Posterior vena cava (tissue), 2 donors: ENCODE measurements around the gene RGS1. TPM values are rescaled to one million over a fixed set of nuclear protein-coding genes. Genes with fewer than 3 reads are reported as not detected.

Experiments
- DNase-seq: peaks from one replicate; pipeline ENCODE4 v3.0.0-alpha.2; 2020; ENCODE audit warnings: low spot score
- intact Hi-C, 2 donors: fragments of 100-400 bp; cut with DNase I; formaldehyde crosslinking; loops; one replicate each; pipeline versions ENCODE4 v1.14.1 to v1.14.2; 2022 to 2023
- total RNA-seq, 2 donors: library from RNA; stranded (reverse); fragmentation: NEBNext Ultra II Directional; extraction: Animal tissue kit (Norgen Biotek cat#: 25700); gene quantifications; one replicate each; pipeline ENCODE4 v1.2.1, GENCODE V29; 2021
- donor health status: DM: yes; HTN: yes; CAD: no.
- donor health status: DM: yes; HTN: yes; CAD: no.

RGS1 gene
- total RNA-seq, 2 donors from 2014 or later = 13.0 to 32.0 TPM

DNA sequence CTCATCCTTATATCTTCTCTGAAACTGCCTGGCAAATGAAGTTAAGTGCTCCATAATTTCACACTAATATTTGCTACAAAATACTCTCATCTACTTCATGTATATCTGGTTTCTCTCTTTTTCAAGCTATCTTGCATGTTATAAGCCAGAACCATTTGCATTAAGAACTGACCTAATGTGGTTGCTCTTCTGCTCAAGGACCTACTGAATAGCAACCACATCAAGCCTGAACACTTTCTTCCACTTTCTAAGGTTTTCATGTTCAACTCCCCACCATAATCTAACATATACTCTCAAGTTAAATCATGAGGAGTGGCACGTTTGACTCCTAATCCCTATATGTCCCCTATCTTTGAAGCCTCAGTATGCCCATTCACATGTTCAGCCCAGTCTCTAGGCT, 27.2 kb downstream of the RGS1 start:
- intact Hi-C loops = loop anchor here in 1 of 2 donors (10.0 kb wide), 1 partner anchor 128 kb away; no protein-coding TSS in a partner anchor

DNA sequence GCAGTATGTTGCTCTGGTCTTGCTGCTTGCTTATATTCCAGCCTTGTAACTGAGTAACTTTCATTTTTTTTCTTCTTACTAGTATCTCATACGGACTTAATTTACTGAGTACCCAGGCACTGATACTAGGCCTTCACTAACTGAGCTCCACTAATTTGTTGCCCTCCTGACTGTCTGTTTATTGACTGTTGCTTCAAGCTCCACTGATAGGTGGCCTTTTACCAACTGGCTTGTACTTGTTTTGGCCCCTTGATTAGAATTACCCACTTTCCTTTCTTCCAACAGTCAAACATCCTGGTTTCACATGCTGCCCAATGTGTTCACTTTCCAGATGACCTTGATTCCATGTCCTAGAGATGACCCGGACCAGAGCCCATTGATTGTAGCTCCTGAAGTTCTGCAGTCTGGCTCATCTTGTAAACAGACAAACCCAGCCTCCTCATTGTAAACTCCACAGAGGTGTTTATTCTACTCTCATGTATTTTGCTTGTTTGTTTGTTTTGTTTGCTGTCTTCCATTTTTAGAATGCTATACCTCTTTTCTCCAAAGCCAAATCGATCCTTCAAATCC, 27.7 kb downstream of the RGS1 start:
- intact Hi-C loops = loop anchor here in 1 of 2 donors (10.0 kb wide), 1 partner anchor 129 kb away; no protein-coding TSS in a partner anchor
- DNase-seq = no peak

More for the DNA sequence above, 27.2 kb downstream of the RGS1 start:
- no peak for DNase-seq

DNA sequence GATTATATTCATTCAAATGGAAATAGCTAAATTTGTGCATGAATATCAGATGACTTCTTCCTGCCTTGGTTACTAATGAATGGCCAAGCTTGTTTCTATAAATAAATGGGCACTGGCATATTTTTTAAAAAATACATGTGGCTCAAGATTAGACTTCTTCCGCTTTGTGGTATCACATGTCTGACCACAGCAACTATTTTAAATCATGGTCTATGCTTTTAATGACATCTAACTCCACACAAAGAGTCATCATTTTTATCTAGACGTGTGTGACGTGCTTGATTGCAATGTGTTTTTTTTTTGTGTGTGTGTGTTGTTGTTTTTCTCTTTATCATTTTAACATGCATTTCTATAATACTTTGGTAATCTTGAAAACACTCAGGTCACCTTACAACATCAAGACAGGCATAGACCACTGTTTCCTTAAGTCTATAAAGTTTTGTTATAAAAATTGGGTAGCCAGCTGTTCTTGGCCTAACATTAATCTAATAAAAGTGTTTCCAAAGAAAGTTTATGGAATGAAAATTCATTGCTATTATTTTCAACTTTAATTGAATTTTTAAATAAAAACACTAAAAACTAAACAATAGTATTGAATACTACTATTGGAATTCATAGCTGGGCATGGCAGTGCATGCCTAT, 29.5 kb downstream of the RGS1 start:
- DNase-seq = no peak
- intact Hi-C loops = loop anchor here in 1 of 2 donors (10.0 kb wide), 1 partner anchor 130 kb away; no protein-coding TSS in a partner anchor

DNA sequence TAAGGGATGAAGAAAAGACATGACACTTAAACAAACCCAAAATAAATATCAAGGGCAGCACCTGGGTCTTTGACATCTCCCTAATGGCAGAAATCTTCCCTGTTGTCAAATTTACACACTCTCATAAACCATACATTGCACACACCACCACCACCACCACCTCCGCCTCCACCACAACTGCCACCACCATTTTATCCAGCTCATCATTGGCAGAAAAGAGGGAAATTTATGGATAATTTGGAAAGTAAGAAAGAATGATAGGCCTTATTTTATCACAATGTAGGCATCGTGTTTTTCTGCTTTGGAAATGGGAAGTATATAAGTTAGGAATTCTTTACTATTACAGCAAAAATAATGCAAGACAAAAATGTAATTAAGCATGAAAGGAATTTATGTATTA, 33.1 kb downstream of the RGS1 start:
- intact Hi-C loops = loop anchor here in 1 of 2 donors (10.0 kb wide), 1 partner anchor 134 kb away; no protein-coding TSS in a partner anchor
- no peak for DNase-seq

DNA sequence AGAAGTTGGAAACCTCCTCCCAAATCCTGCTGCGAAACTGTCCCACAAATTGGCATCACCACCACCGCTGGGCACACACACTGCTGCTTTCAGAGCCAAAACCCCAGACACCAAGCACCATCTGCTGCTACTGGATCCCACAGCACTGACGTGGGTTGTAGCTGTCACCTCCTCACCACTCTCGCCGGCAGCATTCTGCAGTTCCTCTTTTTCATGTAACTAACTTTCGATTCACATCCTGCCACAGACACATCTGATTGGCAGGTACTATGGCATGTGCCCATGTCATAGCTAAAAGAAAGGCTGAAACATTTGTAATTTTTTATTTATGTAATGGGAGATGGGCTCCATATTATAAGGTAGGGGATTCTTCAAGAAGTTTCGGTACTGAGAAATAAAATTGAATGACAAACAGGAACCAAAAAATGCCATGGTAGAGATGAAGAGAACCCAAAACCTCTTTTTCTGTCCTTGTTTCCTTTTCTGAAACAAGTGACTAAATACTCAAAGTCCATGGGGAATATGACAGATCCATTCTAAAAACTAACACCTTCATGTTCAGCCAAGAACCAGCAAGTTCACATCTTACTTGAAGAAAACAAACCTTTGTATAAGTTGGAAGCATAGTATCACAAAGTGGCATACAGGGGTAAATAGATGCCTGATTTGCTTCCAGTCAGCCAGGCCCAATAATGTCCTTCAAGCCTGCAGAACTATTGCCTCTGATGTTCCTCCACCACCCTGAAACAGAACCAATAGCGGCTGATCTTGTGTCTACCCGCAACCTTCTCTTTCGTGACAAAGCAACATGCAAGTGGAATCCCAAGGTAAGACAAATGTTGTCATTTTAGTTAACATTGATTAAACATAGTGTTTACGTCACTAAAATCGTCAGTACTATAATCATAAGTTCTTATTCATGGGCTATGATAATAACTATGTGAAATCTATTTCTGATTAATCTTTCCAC, 33.8 kb downstream of the RGS1 start:
- intact Hi-C loops = loop anchor here in 1 of 2 donors (10.0 kb wide), 1 partner anchor 135 kb away; no protein-coding TSS in a partner anchor
- DNase-seq = peak; percentile 90

DNA sequence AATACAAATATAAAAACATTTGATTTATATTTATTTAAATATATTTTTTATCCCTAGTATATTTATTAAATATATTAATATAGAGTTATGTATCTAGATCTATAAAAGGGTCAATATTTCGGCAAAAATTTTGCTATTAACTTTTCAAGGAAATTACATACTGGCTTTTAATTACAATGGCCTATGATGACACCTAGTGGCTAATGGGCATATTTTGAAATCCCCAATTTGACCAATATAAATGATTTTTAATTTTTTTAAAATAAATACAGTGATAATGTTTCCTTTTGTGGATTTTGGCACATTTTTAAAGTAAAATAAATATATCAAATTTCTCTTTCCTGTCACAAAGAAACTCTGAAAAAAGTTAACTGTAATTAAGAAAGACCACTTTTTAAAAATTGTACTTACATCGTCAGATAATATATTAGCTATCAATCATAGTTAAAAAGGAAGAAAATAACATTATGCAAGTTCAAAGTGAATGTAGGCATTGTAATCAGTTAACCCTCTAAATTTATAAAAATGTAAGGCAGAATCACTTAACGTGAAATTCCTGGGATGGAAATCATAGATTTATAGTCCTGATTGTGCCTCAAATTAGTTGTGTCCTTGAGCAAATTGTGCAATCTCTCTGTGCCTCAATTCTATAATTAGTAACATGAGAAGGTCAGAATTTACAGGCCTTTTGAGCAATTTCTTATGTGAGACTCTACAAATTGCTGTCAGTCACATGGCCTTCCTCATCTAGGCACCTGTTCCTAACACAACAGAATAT, 34.7 kb downstream of the RGS1 start:
- no peak for DNase-seq
- intact Hi-C loops = no loop called here

DNA sequence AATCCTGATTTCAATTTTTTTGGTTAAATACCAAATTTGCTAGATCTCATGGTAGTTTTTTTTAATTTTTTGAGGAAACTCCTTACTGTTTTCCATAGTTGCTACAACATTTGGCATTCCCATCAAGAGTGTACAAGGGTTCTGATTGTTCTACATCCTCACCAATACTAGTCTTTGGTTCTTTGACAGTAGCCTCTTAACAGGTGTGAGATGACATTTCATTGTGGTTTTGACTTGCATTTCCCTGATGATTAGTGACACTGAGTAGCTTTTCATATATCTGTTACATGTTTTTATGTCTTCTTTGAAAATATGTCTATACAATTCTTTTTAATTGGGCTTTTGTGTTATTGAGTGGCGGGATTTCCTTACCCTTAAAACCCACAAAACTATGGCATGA, 39.5 kb downstream of the RGS1 start:
- intact Hi-C loops = no loop called here

DNA sequence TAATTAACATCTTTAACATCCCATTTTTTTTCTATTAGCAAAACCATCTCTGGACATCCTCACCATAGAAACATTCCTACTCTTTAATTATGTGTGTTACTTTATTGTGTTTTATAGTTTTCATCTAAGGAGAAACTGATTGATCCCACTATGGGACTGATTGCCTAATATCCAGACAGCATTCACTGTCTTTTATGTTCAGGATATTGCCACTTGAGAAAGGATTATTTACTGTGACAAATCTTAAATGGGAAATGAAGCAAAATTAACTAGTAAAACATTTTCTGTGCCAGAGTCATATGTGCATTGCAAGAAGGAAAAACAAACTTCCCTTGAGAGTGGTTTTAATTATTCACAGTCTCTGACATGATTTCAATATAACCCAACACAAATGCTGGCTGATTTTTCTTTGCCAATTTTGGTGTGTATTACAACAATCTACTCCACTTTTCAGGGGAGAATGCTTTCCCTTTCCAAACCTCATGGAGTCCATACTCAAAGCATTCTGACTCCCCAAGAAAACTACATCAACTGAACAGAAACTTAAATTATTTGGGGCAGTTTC, 44.6 kb downstream of the RGS1 start:
- intact Hi-C loops = no loop called here
- no peak for DNase-seq

More for the DNA sequence above, 39.5 kb downstream of the RGS1 start:
- no peak for DNase-seq

DNA sequence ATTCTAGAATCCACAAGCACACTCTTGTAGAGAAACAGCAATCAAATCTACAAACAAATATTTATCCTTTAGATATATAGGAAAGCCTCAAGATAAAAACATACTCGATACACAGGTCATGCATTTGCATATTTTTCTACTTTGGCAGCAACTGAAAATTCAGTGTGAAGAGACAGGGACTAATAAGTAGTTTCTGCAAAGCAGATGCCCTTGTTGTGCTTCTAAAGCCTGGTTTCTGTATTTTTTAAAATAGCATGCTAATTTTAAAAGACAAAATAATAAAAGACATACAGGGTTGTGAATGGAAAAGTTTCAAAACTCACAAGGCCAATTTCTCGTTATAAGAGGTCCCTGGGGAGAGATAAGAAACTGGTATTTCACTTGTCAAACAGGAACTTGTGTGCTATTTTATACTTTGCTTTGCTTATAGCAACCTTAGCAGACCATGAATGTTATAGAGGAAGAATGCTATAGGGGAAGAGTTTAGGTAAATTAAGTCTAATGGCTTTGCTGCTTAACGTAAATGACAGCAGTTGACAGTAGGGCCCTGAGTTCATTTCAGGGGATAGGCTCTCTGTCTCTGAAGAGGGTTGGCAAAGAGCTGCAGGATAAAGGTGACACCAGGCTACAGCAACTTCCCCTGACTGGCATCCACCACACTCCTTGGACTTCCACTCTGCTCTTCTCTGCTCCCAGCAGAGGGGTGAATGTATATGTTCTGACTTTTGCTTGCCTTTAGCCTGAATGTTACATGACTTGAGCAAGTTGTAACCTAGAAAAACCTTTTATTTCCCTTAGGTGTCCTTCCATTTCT, 51.0 kb downstream of the RGS1 start:
- intact Hi-C loops = no loop called here
- no peak for DNase-seq

DNA sequence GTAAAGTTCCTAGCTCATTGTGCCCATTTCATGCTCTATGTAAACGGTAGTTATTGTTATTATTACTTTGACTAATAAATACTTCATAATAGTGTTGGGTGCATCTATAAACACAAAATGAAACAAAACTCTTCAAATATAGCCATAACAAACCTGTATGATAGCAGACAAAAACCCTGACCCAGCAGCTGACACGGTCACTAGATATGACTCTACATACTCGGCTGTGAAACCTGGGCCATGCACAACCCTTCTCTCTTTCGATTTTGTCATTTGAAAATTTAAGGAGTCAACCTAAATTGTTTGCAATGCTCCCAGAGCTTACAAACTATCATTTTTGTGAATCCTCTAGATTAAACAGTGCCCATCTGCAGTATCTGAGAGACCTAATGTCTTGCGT, 52.3 kb downstream of the RGS1 start:
- intact Hi-C loops = no loop called here
- DNase-seq = no peak

DNA sequence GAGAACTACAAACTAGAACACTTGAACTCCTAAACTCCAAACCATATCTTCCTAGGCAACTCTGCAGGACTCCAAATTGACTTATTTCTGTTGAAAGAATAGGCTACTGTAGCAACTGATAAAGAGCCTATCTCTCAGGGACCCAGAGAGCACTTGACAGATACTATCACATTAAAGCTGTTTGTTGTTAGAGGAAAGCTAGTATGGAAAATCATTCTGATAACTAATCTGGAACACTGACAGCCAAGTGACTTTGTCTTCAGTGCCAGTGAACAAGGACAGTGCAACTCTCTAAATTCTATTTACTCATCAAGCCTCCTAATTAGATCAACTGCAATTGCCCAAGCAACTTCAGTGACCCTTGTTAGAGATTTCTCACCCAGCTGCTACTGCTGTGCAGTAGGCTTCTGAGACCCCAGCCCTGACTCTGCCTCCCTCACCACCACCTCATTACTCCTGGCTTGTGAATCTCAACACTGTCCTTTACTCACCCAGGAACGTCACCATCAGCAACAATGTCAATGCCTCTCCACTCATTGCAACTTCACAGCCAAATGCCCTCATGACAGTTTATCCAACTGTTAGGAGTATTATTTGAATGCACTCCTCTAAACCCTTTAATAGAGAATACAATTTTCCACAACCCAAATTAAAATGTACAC, 53.0 kb downstream of the RGS1 start:
- intact Hi-C loops = no loop called here

DNA sequence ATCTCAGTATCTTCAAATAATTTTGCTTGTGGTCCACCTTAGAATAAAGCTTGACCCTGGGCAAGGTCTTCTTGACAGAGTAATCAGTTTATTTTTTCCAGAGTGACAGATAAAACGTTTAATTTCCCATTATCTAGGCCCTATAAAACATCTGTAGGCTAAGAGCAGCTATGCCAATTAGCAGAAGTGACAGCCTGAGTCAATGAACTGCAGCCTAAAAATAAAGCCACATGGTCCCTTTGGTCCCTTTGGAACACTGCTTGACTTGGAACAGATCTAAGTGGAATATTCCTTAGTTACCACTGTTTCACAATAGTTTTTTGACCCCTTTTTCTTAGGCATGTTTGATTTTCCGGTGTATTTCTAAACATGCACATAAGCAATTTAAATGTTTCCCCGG, 54.0 kb downstream of the RGS1 start:
- no peak for DNase-seq
- intact Hi-C loops = no loop called here

More for the DNA sequence above, 53.0 kb downstream of the RGS1 start:
- DNase-seq = no peak

Other genes starting within 250 kb of the RGS1 start
- 1 to 10 TPM in 1 of 2 donors, under 1 TPM in 1; 0.81 to 1.2 TPM for gene RGS13, start 60.4 kb downstream of the RGS1 start, total RNA-seq
- 10 to 100 TPM; 70.8 to 96.2 TPM for gene RGS2, start 233.3 kb downstream of the RGS1 start, total RNA-seq